RWPE2 (cell line): ENCODE results near the gene CEP170B.

Experiments
- ATAC-seq: fragments of 200-7000 bp; cut with Tn5 transposase; 3 replicates; pipeline ENCODE4 v1.9.1; 2021; ENCODE audit warnings: low read depth
- DNase-seq: peaks from one replicate; pipeline ENCODE4 v3.0.0-alpha.2; 2020; ENCODE audit warnings: low spot score
- H3K27ac ChIP-seq: fragments of 450-650 bp; 2 replicates; pipeline ENCODE4 v1.5.1; 2017; ENCODE audit warnings: mild to moderate bottlenecking; ENCODE audit not compliant: poor library complexity, severe bottlenecking
- H3K27me3 ChIP-seq: fragments of 250-450 bp; sonication (Bioruptor Pico); 2 replicates; pipeline ENCODE4 v1.5.1; 2021; ENCODE audit warnings: mild to moderate bottlenecking, moderate library complexity; ENCODE audit not compliant: insufficient read depth, poor library complexity, severe bottlenecking
- H3K36me3 ChIP-seq: fragments of 250-450 bp; sonication (Bioruptor Pico); 2 replicates; pipeline ENCODE4 v1.5.1; 2020; ENCODE audit warnings: low read depth, mild to moderate bottlenecking, moderate library complexity
- H3K4me1 ChIP-seq: fragments of 250-450 bp; sonication (Bioruptor Pico); 2 replicates; pipeline ENCODE4 v1.5.1; 2021; ENCODE audit warnings: mild to moderate bottlenecking, moderate library complexity; ENCODE audit not compliant: insufficient read depth, poor library complexity, severe bottlenecking
- H3K4me3 ChIP-seq: fragments of 250-450 bp; sonication (Bioruptor Pico); 2 replicates; pipeline ENCODE4 v1.5.1; 2021; ENCODE audit warnings: mild to moderate bottlenecking, moderate library complexity; ENCODE audit not compliant: severe bottlenecking
- H3K9me3 ChIP-seq: fragments of 250-450 bp; sonication (Bioruptor Pico); 2 replicates; pipeline ENCODE4 v1.5.1; 2021; ENCODE audit warnings: mild to moderate bottlenecking, moderate library complexity; ENCODE audit not compliant: severe bottlenecking
- CTCF ChIP-seq: fragments of 450-650 bp; IDR thresholded peaks from one replicate; pipeline ENCODE4 v1.5.1; 2017; ENCODE audit warnings: mild to moderate bottlenecking, moderate library complexity; ENCODE audit not compliant: poor library complexity, severe bottlenecking

The CEP170B gene

GRCh38 chr14:104937161-104937560 is 72.1 kb downstream of the CEP170B start:
- no peak overlapping the region for H3K27ac ChIP-seq
- no peaks in the 10 kb centered on the region for H3K27me3 ChIP-seq
- H3K4me1 ChIP-seq: no peaks in the 10 kb centered on the region
- no peak overlapping the region for H3K4me3 ChIP-seq
- no peak for TF ChIP-seq CTCF
- no peak for ATAC-seq
- DNase-seq: peak; percentile 47
- H3K36me3 ChIP-seq: peaks cover 40% of the 10 kb centered on the region
- H3K9me3 ChIP-seq: no peaks in the 10 kb centered on the region

- Histone ChIP-seq H3K27ac (no peak overlapping the region), H3K4me1 (no peaks in the 10 kb centered on the region), H3K27me3 (no peaks in the 10 kb centered on the region), H3K9me3 (no peaks in the 10 kb centered on the region), H3K36me3 (peaks cover 43% of the 10 kb centered on the region), H3K4me3 (no peak overlapping the region)
- TF ChIP-seq CTCF: no peak
- ATAC-seq (no peak), DNase-seq (no peak)
Observed at GRCh38 chr14:104937694-104938365, 72.8 kb downstream of the CEP170B start.

GRCh38 chr14:104938436-104938835 is 73.4 kb downstream of the CEP170B start:
- Histone ChIP-seq H3K9me3 (no peaks in the 10 kb centered on the region), H3K36me3 (peaks cover 48% of the 10 kb centered on the region), H3K27ac (no peak overlapping the region), H3K4me1 (no peaks in the 10 kb centered on the region), H3K27me3 (no peaks in the 10 kb centered on the region), H3K4me3 (no peak overlapping the region)
- ATAC-seq: no peak
- DNase-seq: no peak
- TF ChIP-seq CTCF: no peak

GRCh38 chr14:104938960-104939359 is 73.9 kb downstream of the CEP170B start:
- DNase-seq (peak; percentile 34), ATAC-seq (no peak)
- no peak for TF ChIP-seq CTCF
- Histone ChIP-seq H3K4me3 (no peak overlapping the region), H3K36me3 (peaks cover 48% of the 10 kb centered on the region), H3K27me3 (no peaks in the 10 kb centered on the region), H3K27ac (no peak overlapping the region), H3K4me1 (no peaks in the 10 kb centered on the region), H3K9me3 (no peaks in the 10 kb centered on the region)

- Histone ChIP-seq H3K4me1 (no peaks in the 10 kb centered on the region), H3K27me3 (no peaks in the 10 kb centered on the region), H3K36me3 (peaks cover 53% of the 10 kb centered on the region), H3K4me3 (no peak overlapping the region), H3K27ac (no peak overlapping the region), H3K9me3 (no peaks in the 10 kb centered on the region)
- ATAC-seq (no peak), DNase-seq (peak; percentile 54)
- no peak for TF ChIP-seq CTCF
Observed at GRCh38 chr14:104939666-104940410, 74.8 kb downstream of the CEP170B start.
